SU-DHL-6 (cell line): ENCODE results near the gene OLFM1.

ENCODE experiments used
- H2AFZ ChIP-seq: fragments of 200-600 bp; sonication (generic); 2 replicates; pipeline ENCODE4 v1.6.1; 2014; ENCODE audit warnings: low read depth, mild to moderate bottlenecking, moderate library complexity, mixed read lengths, antibody characterized with exemption, low read length; ENCODE audit not compliant: severe bottlenecking
- H3F3A ChIP-seq: fragments of 200-600 bp; shearing (Covaris generic); 2 replicates; pipeline ENCODE4 v1.6.0; 2016; ENCODE audit warnings: antibody characterized with exemption, mild to moderate bottlenecking; ENCODE audit not compliant: insufficient read depth
- H3K27ac ChIP-seq: fragments of 200-600 bp; sonication (generic); 2 replicates; pipeline ENCODE4 v1.5.1; 2016; ENCODE audit warnings: low read depth, mild to moderate bottlenecking, low read length, moderate library complexity, mixed read lengths
- H3K27me3 ChIP-seq: fragments of 200-600 bp; sonication (generic), shearing (Covaris generic); 2 replicates; pipeline ENCODE4 v1.6.0; 2014; ENCODE audit warnings: mild to moderate bottlenecking, low read length
- H3K36me3 ChIP-seq: fragments of 200-600 bp; sonication (generic); 2 replicates; pipeline ENCODE4 v1.6.1; 2014; ENCODE audit warnings: mild to moderate bottlenecking, low read length, mixed read lengths
- H3K4me2 ChIP-seq: fragments of 300-600, 200-600 bp; shearing (Covaris generic), sonication (generic); 2 replicates; pipeline ENCODE4 v1.6.0; 2014; ENCODE audit warnings: low read length, low read depth, mild to moderate bottlenecking; ENCODE audit not compliant: poor library complexity, severe bottlenecking
- H3K4me3 ChIP-seq: fragments of 200-600 bp; sonication (generic); 2 replicates; pipeline ENCODE4 v1.5.1; 2014; ENCODE audit warnings: antibody characterized with exemption, low read length, mild to moderate bottlenecking, mixed read lengths; ENCODE audit not compliant: insufficient read depth, poor library complexity, severe bottlenecking
- H3K79me2 ChIP-seq: fragments of 200-600 bp; sonication (generic); 2 replicates; pipeline ENCODE4 v1.6.1; 2014; ENCODE audit warnings: mild to moderate bottlenecking, low read length, moderate library complexity; ENCODE audit not compliant: insufficient read depth
- H3K9ac ChIP-seq: fragments of 200-600 bp; sonication (generic); 2 replicates; pipeline ENCODE4 v1.7.0; 2014; ENCODE audit warnings: mild to moderate bottlenecking, low read length
- H3K9me2 ChIP-seq: fragments of 200-600 bp; sonication (generic); replicated peaks from 2 replicates; pipeline ENCODE4 v1.6.1; 2014; ENCODE audit warnings: low read length; ENCODE audit not compliant: insufficient read depth
- H3K9me3 ChIP-seq: fragments of 200-600 bp; sonication (generic); 2 replicates; pipeline ENCODE4 v1.6.1; 2014; ENCODE audit warnings: low read length, mixed read lengths; ENCODE audit not compliant: insufficient read depth
- H4K20me1 ChIP-seq: fragments of 200-600 bp; sonication (generic); 2 replicates; pipeline ENCODE4 v1.6.1; 2014; ENCODE audit warnings: low read depth, mild to moderate bottlenecking, antibody characterized with exemption, low read length, moderate library complexity, mixed read lengths
- EZH2phosphoT487 ChIP-seq: fragments of 200-600 bp; sonication (generic), shearing (Covaris generic); conservative IDR thresholded peaks from 2 replicates; pipeline ENCODE4 v1.6.1; 2018; ENCODE audit warnings: mild to moderate bottlenecking, antibody characterized with exemption, low read length, moderate library complexity, mixed read lengths
- TF ChIP-seq, protein P1 (sequence below): fragments of 200-600 bp; sonication (generic); IDR thresholded peaks from one replicate; pipeline ENCODE4 v1.5.1; 2017; ENCODE audit warnings: antibody characterized with exemption, mild to moderate bottlenecking, low read length, moderate library complexity; ENCODE audit not compliant: insufficient read depth, poor library complexity, severe bottlenecking

Gene OLFM1

DNA sequence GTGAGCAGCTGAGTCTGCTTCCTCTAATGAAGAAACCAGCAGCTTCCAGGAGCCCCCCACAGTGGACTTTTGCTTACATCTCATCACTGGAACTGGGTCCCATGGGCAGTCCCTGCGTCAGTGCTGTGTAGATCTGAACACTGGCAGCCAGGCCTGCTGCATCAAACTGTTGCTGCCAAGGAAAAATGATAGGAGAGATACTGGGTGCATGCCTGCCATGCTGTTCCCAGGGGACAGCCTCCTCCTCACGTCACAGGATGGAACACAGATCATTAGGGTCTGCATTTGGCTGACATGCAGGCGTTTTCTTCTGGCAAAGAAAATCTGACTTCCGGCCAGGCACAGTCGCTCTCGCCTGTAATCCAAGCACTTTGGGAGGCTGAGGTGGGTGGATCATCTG lies 67.9 kb downstream of the OLFM1 start:
- Histone ChIP-seq H4K20me1 (no peaks in the 10 kb centered on the region), H3F3A (no peaks in the 10 kb centered on the region), H3K27me3 (no peaks in the 10 kb centered on the region), H3K36me3 (no peaks in the 10 kb centered on the region), H3K79me2 (no peaks in the 10 kb centered on the region), H3K9me3 (no peaks in the 10 kb centered on the region), H3K4me3 (no peak overlapping the region), H2AFZ (no peak overlapping the region), H3K4me2 (no peak overlapping the region), H3K9ac (no peak overlapping the region), H3K9me2 (no peaks in the 10 kb centered on the region), H3K27ac (no peak overlapping the region)
- TF ChIP-seq, protein P1, sequence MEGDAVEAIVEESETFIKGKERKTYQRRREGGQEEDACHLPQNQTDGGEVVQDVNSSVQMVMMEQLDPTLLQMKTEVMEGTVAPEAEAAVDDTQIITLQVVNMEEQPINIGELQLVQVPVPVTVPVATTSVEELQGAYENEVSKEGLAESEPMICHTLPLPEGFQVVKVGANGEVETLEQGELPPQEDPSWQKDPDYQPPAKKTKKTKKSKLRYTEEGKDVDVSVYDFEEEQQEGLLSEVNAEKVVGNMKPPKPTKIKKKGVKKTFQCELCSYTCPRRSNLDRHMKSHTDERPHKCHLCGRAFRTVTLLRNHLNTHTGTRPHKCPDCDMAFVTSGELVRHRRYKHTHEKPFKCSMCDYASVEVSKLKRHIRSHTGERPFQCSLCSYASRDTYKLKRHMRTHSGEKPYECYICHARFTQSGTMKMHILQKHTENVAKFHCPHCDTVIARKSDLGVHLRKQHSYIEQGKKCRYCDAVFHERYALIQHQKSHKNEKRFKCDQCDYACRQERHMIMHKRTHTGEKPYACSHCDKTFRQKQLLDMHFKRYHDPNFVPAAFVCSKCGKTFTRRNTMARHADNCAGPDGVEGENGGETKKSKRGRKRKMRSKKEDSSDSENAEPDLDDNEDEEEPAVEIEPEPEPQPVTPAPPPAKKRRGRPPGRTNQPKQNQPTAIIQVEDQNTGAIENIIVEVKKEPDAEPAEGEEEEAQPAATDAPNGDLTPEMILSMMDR = no peak
- TF ChIP-seq EZH2phosphoT487 = no peak

DNA sequence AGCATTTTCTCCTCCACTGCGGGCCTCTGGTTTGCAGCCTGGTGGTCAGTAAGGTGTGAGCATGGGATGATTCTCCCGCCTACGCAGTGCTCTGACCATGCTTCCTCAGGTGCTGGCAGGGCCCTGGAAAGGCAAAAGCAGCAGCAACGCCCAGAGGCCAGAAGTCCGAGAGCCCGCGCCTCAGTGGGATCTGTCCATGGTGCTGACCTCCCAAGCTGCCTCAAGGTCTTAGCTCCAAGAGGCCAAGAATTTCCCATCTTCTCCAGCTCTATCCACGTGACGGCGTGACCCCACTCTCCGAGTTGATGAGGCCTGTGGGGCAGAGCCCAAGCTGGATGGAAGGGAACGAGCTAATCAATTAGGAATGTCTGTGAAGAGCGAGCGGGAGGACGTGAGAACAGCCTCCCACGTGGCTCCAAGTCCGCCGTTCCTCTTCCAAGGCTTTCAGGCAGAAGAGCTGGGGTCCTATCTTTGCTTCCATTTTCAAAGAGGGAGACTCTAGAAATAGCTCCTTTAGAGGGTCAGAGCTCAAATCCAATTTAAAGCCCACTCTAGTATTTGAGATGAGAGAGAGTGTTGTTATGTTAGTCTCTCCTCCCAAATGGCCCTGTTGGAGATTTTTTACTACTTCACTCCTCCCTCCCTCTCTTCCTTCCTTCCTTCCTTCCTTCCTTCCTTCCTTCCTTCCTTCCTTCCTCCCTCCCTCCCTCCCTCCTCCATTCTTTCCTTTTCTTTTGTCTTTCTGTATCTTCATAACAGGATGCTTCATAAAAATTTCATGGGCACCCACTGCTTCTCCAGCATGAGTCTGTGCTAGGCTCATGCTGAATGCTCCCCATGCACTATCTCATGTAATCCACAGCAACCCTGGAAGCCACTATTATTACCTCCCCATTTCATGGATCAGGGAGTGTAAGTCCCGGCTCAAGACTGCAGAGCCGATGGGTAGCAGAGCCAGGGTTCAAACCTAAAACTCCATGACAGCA lies 69.3 kb downstream of the OLFM1 start:
- H3K27me3 ChIP-seq = no peaks in the 10 kb centered on the region
- H3K4me3 ChIP-seq = no peak overlapping the region
- H4K20me1 ChIP-seq = no peaks in the 10 kb centered on the region
- no peak overlapping the region for H3K4me2 ChIP-seq
- H3K36me3 ChIP-seq = no peaks in the 10 kb centered on the region
- no peaks in the 10 kb centered on the region for H3F3A ChIP-seq
- no peak overlapping the region for H3K9ac ChIP-seq
- H3K9me3 ChIP-seq = no peaks in the 10 kb centered on the region
- no peaks in the 10 kb centered on the region for H3K9me2 ChIP-seq
- no peak for TF ChIP-seq EZH2phosphoT487
- TF ChIP-seq, protein P1 = no peak
- H3K79me2 ChIP-seq = no peaks in the 10 kb centered on the region
- no peak overlapping the region for H2AFZ ChIP-seq
- no peak overlapping the region for H3K27ac ChIP-seq

DNA sequence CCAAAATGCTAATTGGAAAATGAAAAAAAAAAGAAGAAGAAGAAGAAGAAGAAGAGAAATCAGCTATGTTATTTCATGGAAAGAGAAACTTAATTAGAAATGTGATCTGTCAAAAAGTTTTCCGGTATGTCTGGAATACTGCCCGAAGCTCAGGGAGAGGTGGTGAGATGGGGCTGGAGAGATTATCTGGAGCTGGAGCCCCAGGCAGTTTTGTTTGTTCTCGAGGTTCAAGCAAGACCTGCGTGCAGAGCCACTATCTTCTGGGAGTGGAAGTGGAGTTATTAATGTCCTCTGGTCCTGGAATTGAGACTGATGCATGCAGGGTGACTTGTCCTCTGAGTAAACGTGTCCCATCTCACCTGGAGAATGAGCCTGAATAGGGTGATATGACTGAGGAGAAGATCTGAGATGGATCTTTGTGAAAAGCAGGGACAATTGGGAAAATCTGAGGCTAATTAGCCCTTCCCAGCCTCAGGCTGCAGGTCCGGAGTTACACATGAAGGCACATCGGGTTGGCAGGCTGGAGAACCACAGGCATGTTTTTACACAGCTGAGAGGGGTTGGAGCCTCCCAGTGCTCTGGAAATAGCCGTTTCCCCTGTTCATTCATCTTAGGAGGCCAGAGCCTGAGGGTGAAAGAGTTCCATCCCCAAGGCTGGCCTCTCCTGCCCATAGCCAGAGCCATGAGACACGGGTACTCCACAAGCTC lies 70.5 kb downstream of the OLFM1 start:
- no peaks in the 10 kb centered on the region for H4K20me1 ChIP-seq
- no peak overlapping the region for H3K9ac ChIP-seq
- H3K4me2 ChIP-seq = no peak overlapping the region

More for the DNA sequence above, 70.5 kb downstream of the OLFM1 start:
- H3K27me3 ChIP-seq = no peaks in the 10 kb centered on the region
- no peaks in the 10 kb centered on the region for H3K9me2 ChIP-seq
- H3K9me3 ChIP-seq = no peaks in the 10 kb centered on the region
- no peak overlapping the region for H3K4me3 ChIP-seq
- H3K36me3 ChIP-seq = no peaks in the 10 kb centered on the region
- no peaks in the 10 kb centered on the region for H3K79me2 ChIP-seq
- TF ChIP-seq, protein P1 = no peak
- no peak for TF ChIP-seq EZH2phosphoT487
- no peaks in the 10 kb centered on the region for H3F3A ChIP-seq
- H2AFZ ChIP-seq = no peak overlapping the region
- no peak overlapping the region for H3K27ac ChIP-seq
